ENCODE results near the gene CEP250. TPM values are rescaled to one million over a fixed set of nuclear protein-coding genes. Genes with fewer than 3 reads are reported as not detected.

The CEP250 gene
- total RNA-seq, 1 donor from 2014 or later = 17.0 TPM

DNA sequence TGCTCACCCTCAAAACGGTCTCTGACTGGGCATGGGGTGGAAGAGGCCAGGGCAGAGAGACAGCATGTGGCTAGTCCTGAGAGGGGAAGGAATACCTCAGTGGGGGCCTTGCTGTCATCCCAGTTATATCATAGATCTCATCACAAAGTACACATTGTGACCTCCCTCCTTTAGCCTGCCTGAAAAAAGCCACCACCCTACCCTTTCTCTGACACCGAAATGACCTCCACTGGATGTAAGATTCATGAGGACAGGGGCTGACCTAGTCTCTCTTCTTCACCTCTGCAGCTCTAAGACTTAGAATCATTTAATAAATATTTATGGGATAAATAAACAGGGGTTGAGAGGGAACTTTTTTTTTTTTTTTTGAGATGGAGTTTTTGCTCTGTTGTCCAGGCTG, 74.2 kb downstream of the CEP250 start, which contains the start of gene C20orf173:
Gene C20orf173 (minus strand): TSS at position 101 of the 400 bp plus-strand sequence. CDS start 279 bp downstream, outside the sequence.
- intact Hi-C loops (cut with DNase I) = no loop called here
- no peaks in the 10 kb centered on the region for H3K9me3 ChIP-seq
- no peak within 1 kb of the TSS for H3K27ac ChIP-seq
- TF ChIP-seq, protein P1, sequence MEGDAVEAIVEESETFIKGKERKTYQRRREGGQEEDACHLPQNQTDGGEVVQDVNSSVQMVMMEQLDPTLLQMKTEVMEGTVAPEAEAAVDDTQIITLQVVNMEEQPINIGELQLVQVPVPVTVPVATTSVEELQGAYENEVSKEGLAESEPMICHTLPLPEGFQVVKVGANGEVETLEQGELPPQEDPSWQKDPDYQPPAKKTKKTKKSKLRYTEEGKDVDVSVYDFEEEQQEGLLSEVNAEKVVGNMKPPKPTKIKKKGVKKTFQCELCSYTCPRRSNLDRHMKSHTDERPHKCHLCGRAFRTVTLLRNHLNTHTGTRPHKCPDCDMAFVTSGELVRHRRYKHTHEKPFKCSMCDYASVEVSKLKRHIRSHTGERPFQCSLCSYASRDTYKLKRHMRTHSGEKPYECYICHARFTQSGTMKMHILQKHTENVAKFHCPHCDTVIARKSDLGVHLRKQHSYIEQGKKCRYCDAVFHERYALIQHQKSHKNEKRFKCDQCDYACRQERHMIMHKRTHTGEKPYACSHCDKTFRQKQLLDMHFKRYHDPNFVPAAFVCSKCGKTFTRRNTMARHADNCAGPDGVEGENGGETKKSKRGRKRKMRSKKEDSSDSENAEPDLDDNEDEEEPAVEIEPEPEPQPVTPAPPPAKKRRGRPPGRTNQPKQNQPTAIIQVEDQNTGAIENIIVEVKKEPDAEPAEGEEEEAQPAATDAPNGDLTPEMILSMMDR (IDR thresholded peaks at IDR 0.05) = no peak
- DNase-seq (ENCODE audit: low spot score in 2 of 2) = no peak
- H3K27me3 ChIP-seq = no peaks in the 10 kb centered on the region
- no peaks in the 10 kb centered on the region for H3K36me3 ChIP-seq
- H3K4me1 ChIP-seq = no peaks in the 10 kb centered on the region
- no peak within 1 kb of the TSS for H3K4me3 ChIP-seq

DNA sequence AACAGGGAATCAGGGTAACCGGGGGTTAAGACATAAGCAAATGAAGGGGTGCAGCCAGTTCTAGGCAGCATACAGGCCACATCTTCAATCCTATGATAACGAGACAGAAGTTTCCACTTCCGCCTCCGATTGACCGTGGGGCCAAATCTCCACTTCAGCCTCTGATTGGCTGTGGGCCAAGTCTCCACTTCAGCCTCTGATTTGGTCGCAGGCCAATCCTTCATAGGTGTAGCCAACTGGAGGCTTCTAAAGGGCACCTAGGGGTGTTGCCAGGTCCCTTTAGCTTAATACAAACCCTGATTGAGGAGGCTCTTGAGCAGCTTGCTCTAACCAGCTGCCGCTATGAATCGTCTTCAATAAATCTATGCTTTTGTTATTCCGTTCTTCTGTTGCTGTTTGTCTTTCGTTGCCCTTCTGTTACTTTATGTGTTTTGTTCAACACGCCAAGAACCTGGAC, 84.4 kb downstream of the CEP250 start:
- Histone ChIP-seq H3K27ac (no peak overlapping the region), H3K4me3 (no peak overlapping the region), H3K9me3 (no peaks in the 10 kb centered on the region), H3K4me1 (peaks cover 0 to 12% of the 10 kb centered on the region in 2 donors), H3K27me3 (no peaks in the 10 kb centered on the region), H3K36me3 (no peaks in the 10 kb centered on the region)
- intact Hi-C loops (cut with DNase I) = loop anchor here (5.0 kb wide), 1 partner anchor 158 kb away; the partner anchor contains the start of genes NFS1 and ROMO1
- DNase-seq (ENCODE audit: low spot score in 2 of 2) = no peak
- TF ChIP-seq, protein P1 (IDR thresholded peaks at IDR 0.05) = no peak

DNA sequence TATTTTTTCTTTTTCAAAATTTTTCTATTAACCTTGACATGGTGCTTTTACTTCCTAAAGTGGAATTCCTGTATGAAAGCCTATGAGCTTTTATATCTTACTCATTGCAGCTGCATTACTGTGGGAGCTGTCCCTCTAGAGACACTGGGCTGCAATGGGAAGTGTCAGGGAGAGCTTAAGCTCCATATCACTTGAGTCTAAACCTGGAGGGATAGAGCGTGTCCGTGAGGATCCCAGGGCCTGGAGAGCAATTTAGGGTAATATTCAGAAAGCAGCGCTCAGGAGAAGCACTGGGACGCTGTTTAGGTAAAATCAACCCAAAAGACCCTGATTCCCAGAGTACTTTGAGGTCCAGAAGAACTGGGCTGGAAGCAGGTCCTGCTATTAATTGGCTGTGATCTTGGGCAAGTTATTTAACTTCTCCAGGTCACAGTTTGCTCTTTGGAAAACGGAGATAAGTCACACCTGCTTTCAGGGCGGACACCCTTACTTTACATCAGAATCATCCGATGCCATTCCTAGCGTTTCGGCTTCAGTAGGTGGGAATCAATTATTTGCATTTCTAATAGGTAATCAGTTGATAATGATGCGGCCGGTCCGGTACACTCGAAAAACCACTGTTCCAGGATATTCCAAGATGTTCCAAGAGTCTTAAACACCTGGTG, 85.9 kb downstream of the CEP250 start:
- intact Hi-C loops (cut with DNase I) = loop anchor here (5.0 kb wide), 1 partner anchor 156 kb away; the partner anchor contains the start of genes NFS1 and ROMO1
- Histone ChIP-seq H3K4me1 (peaks cover 0 to 12% of the 10 kb centered on the region in 2 donors), H3K27me3 (no peaks in the 10 kb centered on the region), H3K9me3 (no peaks in the 10 kb centered on the region), H3K4me3 (peak overlapping the region; percentile 75 to 85), H3K36me3 (no peaks in the 10 kb centered on the region), H3K27ac (no peak overlapping the region)
- TF ChIP-seq, protein P1 (IDR thresholded peaks at IDR 0.05) = no peak
- DNase-seq (ENCODE audit: low spot score in 2 of 2) = no peak

DNA sequence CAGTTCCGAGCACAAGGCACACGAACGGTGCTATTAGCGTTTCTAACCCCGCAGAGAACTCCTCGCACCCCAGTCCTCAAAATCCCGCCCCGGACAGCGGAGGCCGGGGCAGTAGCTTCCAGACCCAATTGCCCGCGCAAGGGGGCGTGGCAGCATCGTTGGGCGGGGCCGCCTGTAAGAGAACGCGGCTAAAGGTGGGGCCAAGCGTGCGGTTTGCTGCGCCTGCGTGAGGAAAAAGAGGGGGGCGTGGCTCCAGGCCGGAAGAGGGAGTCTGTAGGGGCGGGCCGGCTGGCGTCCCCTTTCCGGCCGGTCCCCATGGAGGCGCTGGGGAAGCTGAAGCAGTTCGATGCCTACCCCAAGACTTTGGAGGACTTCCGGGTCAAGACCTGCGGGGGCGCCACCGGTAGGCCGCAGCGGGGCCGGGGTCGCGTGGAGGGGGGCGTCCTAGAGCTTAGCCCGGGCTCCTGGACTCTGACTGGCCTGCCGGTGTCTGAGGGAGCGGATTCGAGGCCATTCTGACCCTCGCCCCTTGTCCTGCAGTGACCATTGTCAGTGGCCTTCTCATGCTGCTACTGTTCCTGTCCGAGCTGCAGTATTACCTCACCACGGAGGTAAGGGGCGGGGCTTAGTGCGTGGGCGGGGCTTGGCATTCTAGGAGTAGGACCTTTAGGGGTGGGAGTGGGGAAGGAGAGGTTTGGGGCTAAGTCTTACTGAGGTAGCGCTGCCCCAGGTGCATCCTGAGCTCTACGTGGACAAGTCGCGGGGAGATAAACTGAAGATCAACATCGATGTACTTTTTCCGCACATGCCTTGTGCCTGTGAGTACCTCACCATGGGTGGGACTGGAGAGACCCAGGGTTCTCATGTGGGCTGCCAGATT, 86.6 kb downstream of the CEP250 start, which contains the start of gene ERGIC3:
Gene ERGIC3 (plus strand): TSS at position 296 of the 880 bp plus-strand sequence. CDS start 20 bp downstream, at position 316.
- Histone ChIP-seq H3K4me3 (peak within 1 kb of the TSS; percentile 75 to 85), H3K36me3 (peaks cover 0 to 2% of the 10 kb centered on the region in 2 donors), H3K4me1 (peaks cover 0 to 12% of the 10 kb centered on the region in 2 donors), H3K9me3 (no peaks in the 10 kb centered on the region), H3K27me3 (no peaks in the 10 kb centered on the region), H3K27ac (peak within 1 kb of the TSS; percentile 42 to 72)
- intact Hi-C loops (cut with DNase I) = loop anchor here (2.0 to 5.0 kb wide), 3 partner anchors 75 to 155 kb away; partner anchors contain the start of genes CPNE1, NFS1, RBM12 and ROMO1
- peak; percentile 86 to 98 for DNase-seq (ENCODE audit: low spot score in 2 of 2)
- TF ChIP-seq, protein P1 (IDR thresholded peaks at IDR 0.05) = peak in 1 of 3 experiments; percentile 7

DNA sequence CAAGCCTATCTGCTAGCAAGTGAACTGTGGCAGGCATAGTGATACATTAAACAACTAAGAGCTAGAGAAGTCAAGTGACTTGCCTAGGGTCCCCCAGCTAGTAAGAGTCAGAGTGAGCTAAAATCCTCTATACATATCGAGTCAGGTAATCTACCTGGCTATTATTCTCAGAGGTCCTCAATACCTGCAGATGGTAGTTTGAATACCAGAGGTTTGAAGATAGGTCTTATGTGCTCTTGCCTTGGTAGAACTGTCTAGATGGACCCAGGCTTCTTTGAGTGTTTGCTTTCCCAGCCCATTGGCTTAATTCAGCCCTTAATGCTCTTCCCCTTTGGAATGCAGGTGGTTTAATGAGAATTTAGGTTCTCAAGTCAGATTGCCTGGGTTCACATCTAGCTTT, 87.6 kb downstream of the CEP250 start:
- Histone ChIP-seq H3K4me3 (peak overlapping the region; percentile 75 to 85), H3K9me3 (no peaks in the 10 kb centered on the region), H3K4me1 (peaks cover 0 to 12% of the 10 kb centered on the region in 2 donors), H3K36me3 (peaks cover 3 to 10% of the 10 kb centered on the region in 2 donors), H3K27ac (no peak overlapping the region), H3K27me3 (no peaks in the 10 kb centered on the region)
- intact Hi-C loops (cut with DNase I) = loop anchor here (2.0 to 5.0 kb wide), 3 partner anchors 74 to 154 kb away; partner anchors contain the start of genes CPNE1, NFS1, RBM12 and ROMO1
- DNase-seq (ENCODE audit: low spot score in 2 of 2) = no peak
- TF ChIP-seq, protein P1 (IDR thresholded peaks at IDR 0.05) = no peak
